Stimulated activated naive CD8-positive, alpha-beta T cell treated with anti-CD3 and anti-CD28 coated beads, Interleukin-15, Interleukin-2, amounts not matched to agents 100 U/mL and 50 U/mL, for 24 hours (primary cell): ENCODE data around the gene IPMK.
"Not testable (repeated sequence)": the region's sequence is repeated elsewhere in the genome, so short reads cannot be mapped to it uniquely, and the experiment has no call there.

Experiments used
- ATAC-seq: fragments of 150-1000 bp; cut with Tn5 transposase; one replicate; pipeline ENCODE4 v1.10.0; 2021
- DNase-seq: peaks from one replicate; pipeline ENCODE4 v3.0.0; 2021

Gene IPMK

DNA sequence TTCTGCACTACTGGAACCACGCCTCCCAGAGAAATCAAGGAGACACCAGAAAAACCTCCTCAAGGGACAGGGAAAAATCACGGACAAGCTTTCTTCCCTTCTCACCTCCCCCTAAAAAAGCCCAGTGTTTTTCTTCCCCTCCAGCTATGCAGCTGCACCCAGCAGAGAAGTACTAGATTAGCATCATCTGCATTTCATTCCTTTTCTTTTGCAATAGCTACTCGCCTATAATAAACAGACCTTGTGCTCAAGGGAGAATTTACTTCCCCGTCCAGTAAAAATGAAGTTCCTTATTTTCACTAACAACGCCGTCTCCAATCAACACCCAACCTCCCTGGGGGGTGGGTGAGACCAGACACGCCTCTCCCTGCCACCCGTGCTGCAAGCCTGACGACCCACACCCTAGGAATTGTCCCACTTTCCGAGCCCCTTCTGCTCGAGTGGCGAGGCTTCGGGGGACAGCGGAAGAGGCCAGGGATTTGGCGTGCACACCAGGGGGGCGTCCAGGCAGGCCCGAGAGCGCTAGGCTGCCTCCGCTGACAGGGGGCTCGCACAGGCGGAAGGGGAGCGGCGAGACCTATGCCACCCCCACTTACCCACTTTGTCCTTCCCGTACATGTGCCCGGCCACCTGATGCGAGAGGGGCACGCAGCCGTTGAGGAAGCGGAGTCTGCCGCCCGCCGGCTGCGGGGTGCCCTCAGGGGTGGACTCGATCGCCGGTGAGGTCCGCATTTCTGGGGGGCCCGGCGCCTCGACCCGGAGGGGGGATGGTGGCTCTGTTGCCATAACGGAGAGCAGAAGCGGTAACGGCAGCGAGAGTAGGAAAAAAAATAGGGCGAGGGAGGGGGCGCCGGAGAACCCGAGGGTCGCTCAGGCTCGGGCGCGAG is 625 bp downstream of the IPMK start:
- DNase-seq (peak; percentile 57), ATAC-seq (peak; percentile 2)

DNA sequence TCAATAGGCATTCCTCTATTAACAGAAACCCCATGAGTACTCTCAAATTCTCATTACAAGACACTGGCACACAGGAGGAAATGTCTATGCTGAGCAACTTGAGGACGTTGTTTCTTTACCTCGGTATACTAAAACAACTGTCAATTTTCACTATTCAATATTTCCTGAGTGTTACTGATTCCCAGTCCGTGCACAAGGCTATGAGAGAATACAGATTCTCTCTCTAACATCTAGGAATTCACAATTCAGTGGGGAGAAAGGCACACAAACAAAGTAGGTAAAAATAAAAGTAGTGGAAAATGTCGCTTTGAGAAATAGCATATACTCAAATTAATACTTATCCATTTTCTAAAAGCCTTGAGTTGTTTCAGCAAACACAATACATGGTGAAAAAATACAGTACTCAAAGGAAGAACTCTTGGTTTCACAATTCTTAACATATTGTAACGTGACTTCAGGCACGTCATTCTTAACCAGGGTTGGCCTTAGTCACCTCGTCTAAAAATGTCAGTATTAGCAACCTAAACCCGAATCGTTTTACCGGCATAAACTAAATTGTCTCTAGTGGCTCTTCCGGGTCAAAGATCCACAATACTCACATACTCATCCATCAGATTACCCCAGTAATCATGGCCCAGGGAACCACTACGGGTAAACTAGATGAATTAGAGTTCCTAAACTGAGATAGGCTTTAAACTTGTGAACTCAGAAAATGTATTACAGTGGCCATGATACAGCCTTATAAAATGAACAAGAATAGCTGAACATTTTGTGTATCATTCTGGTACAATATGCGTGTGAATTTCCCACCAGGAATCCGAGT is 1.5 kb downstream of the IPMK start:
- ATAC-seq (peak; percentile 21), DNase-seq (peak; percentile 13)

DNA sequence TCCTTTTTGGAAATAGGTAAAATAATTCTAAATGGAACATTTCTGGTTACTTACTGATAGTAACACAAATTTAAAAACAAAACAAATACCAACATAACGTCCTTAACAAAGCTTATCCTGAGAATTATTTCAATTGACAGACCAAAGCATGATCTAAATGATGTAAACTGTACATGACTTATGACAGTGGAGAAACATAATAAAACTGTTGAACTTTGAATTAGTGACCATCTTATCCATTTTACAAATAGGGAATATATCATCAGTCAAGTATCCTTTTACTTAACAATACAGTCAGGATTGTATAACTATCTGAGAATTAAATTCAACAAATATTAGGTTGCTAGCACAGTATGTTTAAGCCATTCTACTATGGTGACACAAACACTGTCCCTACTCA is 2.4 kb downstream of the IPMK start:
- ATAC-seq (no peak), DNase-seq (no peak)

DNA sequence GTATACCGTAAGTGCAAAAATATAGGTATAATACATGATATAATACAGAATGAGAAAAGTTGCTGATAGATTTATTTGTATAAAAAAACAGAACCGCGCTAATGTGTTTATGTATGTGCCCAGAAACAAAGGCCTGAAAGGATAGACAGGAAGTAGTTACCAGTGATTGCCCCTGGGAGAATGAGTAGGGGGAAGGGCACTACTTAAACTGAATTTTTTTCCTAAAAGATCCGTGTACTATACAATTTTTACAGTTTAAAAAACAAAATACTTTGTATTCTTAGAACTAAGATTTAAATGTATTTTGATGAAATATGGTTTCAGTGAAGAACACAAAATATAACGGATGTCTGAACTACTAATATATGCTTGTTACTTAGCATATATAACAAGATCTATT is 2.9 kb downstream of the IPMK start:
- ATAC-seq (no peak), DNase-seq (no peak)

DNA sequence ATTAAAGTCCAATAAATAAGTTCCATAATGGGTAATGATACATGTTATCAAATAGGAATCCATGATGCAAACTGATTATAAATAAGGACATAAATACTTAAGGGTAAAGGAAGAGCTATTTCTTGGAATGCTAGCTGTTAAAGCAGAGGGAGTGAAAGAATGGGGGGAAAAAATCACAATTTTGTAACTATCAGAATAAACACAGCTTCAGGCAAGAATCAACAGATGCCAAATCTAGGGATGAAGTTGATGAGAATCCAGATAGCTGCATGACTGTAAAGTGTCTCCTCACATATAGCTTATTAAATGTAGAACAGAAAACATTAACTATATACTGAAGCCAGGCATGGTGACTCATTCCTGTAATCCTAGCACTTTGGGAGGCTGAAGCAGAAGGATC is 4.9 kb downstream of the IPMK start:
- ATAC-seq (no peak), DNase-seq (no peak)

DNA sequence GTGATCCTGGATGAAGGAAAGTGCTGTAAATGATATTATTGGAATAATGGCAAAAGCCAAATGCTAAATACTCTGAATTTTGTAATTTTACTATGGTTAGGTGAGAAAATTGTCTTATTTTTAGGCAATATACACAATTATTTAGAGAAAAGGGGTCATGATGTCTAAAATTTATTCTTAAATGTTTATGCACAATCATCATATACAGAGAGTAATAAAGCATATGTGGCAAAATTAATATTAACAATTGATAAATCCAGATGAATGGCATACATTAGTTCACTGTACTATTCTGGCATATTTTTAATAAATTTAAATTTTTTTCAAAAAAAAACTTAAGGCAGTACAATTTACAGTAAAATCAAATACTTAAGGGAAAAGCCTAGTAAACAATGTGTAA is 7.4 kb downstream of the IPMK start:
- ATAC-seq (no peak), DNase-seq (no peak)

DNA sequence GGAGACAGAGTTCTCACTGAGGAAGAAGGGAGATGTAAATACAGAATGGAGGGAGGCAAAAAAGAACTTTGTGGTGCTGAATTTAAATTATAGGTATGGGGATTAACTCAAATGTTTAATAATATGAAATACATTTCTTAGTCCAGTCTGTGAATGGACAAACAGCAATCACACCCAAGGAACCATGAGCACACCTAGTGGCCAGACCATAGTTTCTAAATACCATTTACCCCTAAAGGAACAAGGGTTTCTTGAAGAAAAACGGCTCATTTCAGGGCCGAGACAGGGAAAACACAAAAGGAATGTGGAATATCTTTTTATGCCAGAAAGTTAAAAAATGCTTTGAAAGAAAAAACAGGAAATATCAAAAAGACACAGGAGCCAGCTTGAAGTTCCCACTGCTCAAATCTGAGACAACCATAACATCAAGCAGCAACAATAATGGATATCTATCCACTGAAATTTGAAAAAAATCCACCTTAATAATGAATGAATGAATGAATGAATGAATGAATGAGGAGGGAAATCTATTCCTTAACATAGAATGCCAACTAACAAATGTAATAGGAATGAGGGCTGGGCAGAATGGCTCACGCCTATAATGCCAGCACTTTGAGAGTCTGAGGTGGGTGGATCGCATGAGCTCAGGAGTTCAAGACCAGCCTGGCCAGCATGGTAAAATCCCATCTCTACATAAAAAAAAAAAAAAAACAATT is 8.6 kb downstream of the IPMK start:
- ATAC-seq (no peak), DNase-seq (no peak)

DNA sequence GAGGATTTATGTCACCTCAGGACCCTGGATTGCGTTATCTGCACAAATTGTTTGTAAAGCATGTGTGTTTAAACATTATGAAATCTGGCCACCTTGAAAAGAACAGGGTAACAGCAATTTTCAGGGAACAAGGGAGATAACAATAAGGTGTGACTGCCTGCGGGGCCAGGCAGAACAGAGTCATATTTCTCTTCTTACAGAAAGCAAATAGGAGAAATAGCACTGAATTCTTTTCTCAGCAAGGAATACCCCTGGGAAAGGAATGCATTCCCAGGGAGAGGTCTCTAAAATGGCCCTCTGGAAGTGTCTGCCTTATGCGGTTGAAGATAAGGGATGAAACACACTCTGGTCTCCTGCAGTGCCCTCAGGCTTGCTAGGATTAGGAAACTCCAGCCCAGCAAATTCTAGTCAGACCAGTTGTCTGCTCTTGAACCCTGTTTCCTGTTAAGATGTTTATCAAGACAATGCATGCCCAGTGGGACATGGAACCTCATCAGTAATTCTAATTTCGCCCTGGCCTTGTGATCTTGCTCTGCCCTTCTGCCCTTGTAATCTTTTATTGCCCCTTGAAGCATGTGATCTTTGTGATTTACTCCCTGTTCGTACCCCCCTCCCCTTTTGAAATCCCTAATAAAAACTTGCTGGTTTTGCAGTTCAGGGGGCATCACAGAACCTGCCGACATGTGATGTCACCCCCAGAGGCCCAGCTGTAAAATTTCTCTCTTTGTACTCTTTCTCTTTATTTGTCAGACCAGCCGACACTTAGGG is 11.5 kb downstream of the IPMK start:
- not testable (repeated sequence) for DNase-seq, ATAC-seq

DNA sequence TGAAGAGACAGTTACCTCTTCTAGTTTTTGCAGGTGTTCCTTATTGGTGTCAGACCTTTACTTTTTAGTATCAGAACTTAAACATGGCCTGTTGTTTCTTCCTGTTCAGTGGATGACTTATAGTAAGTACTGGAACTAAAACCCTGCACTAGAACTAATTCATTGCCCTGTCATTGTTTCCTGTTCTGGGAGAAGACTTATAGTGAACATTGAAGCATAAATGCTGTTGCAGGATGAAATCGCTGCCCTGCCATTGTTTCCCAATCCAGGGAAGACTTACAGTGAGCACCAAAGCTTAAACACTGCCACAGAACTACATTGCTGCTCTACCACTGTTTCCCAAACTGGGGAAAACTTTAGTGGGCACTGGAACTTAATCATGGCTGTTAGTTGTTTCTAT is 13.1 kb downstream of the IPMK start:
- no peak for ATAC-seq

DNA sequence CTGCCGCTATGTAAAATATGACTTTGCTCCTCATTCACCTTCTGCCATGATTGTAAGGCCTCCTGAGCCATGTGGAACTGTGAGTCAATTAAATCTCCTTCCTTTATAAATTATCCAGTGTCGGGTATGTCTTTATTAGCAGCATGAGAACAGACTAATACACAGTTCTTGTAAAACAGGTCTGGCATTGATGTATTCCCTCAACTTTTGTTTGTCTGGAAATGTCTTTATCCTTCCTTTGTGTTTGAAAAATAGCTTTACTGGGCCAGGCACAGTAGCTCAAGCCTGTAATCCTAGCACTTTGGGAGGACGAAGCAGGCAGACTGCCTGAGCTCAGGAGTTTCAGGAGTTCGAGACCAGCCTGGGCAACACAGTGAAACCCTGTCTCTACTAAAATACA is 14.5 kb downstream of the IPMK start:
- ATAC-seq (no peak), DNase-seq (no peak)

More for the DNA sequence above, 13.1 kb downstream of the IPMK start:
- no peak for DNase-seq

DNA sequence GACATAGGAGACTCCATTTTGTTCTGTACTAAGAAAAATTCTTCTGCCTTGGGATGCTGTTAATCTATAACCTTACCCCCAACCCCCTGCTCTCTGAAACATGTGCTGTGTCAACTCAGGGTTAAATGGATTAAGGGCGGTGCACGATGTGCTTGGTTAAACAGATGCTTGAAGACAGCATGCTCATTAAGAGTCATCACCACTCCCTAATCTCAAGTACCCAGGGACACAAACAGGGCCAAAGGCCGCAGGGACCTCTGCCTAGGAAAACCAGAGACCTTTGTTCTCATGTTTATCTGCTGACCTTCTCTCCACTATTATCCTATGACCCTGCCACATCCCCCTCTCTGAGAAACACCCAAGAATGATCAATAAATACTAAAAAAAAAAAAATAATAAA is 23.0 kb downstream of the IPMK start:
- not testable (repeated sequence) for DNase-seq, ATAC-seq

DNA sequence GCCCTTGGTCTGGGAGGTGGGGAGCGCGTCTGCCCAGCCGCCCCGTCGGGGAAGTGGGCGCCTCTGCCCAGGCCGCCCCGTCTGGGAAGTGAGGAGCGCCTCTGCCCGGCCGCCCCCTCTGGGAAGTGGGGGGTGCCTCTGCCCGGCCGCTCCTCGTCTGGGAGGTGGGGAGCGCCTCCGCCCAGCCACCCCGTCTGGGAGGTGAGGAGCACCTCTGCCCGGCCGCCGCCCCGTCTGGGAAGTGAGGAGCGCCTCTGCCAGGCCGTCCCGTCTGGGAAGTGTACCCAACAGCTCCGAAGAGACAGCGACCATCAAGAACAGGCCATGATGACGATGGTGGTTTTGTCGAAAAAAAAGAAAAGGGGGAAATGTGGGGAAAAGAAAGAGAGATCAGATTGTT is 23.5 kb downstream of the IPMK start:
- not testable (repeated sequence) for DNase-seq, ATAC-seq

DNA sequence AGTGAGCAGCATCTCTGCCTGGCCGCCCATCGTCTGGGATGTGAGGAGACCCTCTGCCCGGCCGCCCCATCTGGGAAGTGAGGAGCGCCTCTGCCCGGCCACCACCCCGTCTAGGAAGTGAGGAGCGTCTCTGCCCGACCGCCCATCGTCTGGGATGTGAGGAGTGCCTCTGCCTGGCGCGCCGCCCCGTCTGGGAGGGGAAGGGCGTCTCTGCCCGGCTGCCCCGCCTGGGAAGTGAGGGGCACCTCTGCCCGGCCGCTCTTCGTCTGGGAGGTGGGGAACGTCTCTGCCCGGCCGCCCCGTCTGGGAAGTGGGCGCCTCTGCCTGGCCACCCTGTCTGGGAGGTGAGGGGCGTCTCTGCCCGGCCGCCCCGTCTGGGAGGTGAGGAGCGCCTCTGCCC is 23.9 kb downstream of the IPMK start:
- not testable (repeated sequence) for DNase-seq, ATAC-seq

DNA sequence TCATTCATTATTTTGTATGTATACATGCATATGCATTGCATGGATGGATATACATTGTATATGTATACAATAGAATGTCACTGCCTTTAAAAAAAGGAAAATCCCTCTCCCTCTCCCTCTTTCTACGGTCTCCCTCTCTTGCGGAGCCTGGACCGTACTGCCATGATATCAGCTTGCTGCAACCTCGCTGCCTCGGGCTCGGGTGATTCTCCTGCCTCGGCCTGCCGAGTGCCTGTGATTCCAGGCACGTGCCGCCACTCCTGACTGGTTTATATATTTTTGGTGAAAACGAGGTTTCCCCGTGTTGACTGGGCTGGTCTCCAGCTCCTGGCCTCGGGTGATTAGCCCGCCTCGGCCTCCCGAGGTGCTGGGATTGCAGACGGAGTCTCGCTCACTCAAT is 24.4 kb downstream of the IPMK start:
- DNase-seq, result no peak
- no peak for ATAC-seq

DNA sequence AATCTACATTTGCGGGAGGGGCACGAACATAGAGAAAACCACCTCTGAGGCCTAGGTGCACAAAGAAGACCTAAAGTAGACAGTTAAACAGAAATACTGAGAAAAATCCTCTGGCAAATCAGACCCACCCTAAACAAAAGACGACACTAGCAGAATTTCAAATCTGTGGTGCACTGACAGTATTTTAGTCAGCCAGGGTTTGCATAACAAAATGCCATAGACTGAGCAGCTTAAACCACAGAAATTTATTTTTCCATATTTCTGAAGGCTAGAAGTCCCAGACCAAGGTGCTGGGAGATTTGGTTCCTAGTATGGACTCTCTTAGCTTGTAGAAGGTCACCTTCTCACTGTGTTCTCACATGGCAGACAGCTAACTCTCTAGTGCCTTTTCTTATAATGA is 26.3 kb downstream of the IPMK start:
- DNase-seq, result no peak

DNA sequence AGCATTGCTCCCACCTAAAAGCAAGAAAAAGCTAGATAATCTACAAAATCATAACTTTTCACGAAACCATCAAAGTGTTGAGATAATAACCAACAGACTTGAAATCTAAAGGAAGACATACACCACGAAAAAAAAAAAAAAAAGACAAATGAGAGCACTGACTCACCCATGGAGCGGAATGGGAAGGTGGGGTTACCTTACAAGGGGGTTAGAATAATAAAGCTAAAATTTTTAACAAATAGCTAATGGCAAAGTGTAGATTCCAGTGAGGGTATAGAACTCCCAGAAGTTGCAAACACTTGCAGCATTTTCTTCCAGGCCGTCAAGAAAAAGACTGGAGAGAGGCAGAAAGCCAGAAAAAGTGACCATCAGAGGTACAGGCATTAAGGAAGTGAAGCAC is 27.2 kb downstream of the IPMK start:
- ATAC-seq, result no peak
- DNase-seq, result no peak

More for the DNA sequence above, 26.3 kb downstream of the IPMK start:
- no peak for ATAC-seq

DNA sequence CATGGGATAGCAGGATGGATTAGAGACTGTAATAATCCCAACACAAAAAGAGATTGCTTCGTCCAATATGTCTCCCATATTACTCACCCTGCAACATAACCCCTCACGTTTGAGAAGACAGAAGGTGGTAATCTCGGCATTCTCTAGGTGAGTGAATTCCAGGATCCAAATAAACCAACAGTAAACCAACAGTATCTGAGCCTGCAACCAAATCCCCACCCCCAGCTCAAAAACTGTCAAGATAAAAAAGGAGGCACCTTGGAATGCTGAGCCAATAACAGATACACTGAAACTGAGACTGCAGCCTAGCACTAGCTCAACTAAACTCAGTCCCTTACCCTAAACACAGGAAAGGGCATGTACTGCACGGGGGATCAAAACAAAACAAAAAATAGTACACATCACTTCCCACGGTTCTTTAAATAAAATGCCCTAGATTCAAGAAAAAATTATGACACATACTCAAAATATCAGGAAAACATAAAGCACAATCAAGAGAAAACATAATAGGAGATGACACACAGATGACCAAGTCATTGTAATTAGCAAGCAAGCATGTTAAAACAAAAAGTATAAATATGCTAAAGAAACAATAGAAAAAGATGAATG is 28.0 kb downstream of the IPMK start:
- ATAC-seq, result no peak
- no peak for DNase-seq

DNA sequence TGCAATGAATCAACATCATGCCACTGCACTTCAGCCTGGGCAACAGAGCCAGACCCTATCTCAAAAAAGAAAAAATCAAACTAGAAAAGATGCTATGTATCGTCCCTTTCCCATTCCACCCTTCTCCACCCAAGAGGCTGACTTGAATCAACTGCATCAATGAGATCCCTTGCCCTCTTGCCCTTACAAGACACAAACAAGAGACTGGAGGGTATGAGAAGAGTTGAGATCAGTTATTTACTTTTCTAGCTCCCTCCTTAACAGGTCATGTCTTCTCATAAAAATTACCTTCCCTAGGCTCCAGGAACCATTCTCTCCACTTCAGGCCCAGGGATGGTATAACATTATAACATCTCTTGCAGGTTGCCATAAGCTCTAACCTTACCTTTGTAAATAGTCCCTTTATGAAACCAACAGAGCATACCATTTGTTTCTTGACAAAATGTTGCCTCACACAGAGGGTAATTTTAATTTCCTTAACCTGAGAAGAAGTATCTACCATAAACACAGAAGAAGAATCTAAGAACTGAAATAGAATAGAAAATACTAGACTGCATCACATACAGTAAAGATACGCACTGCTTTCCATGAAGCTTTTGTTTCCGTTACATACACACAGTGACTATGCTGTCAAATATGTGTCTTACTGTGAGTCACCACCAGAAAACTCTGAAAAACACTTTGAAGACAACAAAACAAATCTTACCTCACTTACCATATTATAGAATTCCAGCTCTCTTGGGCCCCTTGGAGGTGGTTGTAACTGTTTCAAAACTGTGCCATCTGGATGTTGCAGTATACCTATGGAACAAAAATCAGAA is 30.5 kb downstream of the IPMK start:
- ATAC-seq, result peak; percentile 49
- no peak for DNase-seq

DNA sequence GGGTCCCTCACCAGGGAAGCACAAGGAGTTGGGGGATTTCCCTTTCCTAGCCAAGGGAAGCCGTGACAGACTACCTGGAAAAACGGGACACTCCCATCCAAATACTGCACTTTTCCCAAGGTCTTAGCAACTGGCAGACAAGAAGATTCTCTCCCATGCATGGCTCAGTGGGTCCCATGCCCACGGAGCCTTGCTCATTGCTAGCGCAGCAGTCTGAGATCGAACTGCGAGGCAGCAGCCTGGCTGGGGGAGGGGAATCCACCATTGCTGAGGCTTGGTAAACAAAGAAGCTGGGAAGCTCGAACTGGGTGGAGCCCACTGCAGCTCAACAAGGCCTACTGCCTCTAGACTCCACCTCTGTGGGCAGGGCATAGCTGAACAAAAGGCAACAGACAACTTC is 37.8 kb downstream of the IPMK start:
- not testable (repeated sequence) for DNase-seq, ATAC-seq

DNA sequence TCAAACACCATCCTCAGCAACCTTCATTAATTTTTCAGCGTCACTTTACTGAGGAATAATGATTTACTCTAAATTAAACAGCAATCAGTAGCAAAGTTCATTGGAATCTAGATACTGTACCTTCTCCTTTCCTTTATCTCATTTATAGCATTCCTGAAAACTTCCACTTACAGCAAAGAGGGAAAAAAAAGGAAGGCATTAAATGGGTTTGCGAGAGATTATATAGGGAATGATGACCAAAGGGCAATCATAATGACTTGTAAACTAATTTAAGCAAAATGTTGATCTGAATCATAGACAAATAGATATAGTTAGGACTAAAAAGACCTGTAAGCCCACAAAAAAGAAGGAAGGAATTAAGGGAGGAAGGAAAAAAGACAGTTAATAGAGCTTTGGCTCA is 42.0 kb downstream of the IPMK start:
- no peak for ATAC-seq
- DNase-seq, result no peak
